ENCODE data around the gene MMP20. TPM values are rescaled to one million over a fixed set of nuclear protein-coding genes. Genes with fewer than 3 reads are reported as not detected.

The MMP20 gene
- total RNA-seq, 3 donors from 2014 or later = not detected

DNA sequence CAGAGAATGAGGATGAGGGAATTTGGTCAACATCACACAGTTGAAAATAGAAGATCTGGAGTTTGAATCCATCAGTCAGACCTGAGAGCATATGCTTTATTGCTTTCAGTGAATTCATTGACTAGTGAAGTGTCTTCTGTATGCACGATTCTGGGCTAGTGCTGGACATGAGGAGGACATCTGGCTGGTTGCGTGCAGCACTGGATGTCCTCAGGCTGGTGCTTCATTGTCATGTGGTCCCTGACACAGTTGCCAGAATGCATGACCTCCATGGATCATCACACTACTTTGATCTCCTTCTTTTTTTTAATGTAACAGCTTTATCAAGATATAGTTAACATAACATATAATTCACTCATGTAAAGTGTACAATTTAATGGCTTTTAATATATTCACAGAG, 50.1 kb downstream of the MMP20 start:
- TF ChIP-seq, protein P1, sequence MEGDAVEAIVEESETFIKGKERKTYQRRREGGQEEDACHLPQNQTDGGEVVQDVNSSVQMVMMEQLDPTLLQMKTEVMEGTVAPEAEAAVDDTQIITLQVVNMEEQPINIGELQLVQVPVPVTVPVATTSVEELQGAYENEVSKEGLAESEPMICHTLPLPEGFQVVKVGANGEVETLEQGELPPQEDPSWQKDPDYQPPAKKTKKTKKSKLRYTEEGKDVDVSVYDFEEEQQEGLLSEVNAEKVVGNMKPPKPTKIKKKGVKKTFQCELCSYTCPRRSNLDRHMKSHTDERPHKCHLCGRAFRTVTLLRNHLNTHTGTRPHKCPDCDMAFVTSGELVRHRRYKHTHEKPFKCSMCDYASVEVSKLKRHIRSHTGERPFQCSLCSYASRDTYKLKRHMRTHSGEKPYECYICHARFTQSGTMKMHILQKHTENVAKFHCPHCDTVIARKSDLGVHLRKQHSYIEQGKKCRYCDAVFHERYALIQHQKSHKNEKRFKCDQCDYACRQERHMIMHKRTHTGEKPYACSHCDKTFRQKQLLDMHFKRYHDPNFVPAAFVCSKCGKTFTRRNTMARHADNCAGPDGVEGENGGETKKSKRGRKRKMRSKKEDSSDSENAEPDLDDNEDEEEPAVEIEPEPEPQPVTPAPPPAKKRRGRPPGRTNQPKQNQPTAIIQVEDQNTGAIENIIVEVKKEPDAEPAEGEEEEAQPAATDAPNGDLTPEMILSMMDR (IDR thresholded peaks at IDR 0.05) = no peak
- no peak overlapping the region for H3K4me3 ChIP-seq
- no peaks in the 10 kb centered on the region for H3K4me1 ChIP-seq (ENCODE audit: low read depth)
- ATAC-seq (no peak), DNase-seq (no peak)
- no peaks in the 10 kb centered on the region for H3K36me3 ChIP-seq (ENCODE audit: low read depth)
- H3K9me3 ChIP-seq = no peaks in the 10 kb centered on the region
- intact Hi-C loops (cut with DNase I, micrococcal nuclease) = no loop called here

DNA sequence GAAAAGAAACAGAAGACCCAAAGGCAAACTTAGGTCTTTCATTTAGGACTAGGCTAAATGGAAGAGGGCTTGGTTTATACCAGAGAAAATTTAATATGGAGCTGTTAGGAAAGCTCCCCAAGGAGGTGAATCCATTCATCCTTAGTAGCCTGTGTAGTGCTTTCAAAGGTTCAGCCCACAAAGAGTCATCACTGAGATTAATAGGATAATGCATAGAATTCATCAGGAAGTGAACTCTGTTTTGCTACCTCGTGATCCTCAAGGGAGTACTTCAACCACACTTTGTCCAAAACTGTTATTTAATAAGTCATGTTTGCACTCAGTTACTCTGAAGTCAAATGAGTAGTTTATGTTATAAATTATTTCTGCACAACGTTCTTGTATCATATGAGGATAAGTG, 51.3 kb downstream of the MMP20 start:
- DNase-seq (no peak), ATAC-seq (no peak)
- TF ChIP-seq, protein P1 (IDR thresholded peaks at IDR 0.05) = no peak
- intact Hi-C loops (cut with DNase I, micrococcal nuclease) = no loop called here
- Histone ChIP-seq H3K9me3 (no peaks in the 10 kb centered on the region), H3K4me3 (no peak overlapping the region), H3K4me1 (ENCODE audit: low read depth) (no peaks in the 10 kb centered on the region), H3K36me3 (ENCODE audit: low read depth) (no peaks in the 10 kb centered on the region)

DNA sequence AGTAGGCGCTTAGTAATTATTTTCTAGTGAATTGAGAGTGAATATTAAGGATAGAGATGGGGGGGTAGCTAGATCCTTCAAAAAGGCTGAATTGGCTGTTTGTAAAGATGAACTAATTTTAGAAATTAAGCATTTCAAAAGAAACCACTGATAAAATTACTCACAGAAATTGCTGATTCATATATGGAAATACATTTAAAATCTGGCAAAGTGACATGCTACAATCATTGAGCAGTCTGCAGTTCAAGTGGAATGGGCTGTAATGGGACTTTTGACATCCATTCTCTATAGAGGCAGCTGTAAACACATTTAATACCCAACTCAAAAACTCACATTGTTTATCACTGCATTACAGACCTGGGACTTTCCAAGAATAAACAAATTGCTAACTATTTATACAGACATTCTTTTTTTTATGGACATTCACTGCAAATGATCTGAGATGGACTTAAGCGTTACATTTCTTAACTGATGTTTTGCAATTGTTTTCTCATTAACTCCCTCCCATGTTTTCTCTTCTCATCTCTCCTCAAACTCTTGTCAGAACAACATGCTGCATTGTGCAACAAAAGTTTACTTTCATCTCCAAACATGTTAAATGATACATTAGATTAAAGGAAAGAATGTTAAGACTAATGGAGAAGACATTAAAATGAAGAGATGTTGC, 52.4 kb downstream of the MMP20 start:
- Histone ChIP-seq H3K4me3 (no peak overlapping the region), H3K36me3 (ENCODE audit: low read depth) (no peaks in the 10 kb centered on the region), H3K4me1 (ENCODE audit: low read depth) (no peaks in the 10 kb centered on the region), H3K9me3 (no peaks in the 10 kb centered on the region)
- TF ChIP-seq, protein P1 (IDR thresholded peaks at IDR 0.05) = no peak
- intact Hi-C loops (cut with DNase I, micrococcal nuclease) = no loop called here
- DNase-seq = no peak
- ATAC-seq = no peak

DNA sequence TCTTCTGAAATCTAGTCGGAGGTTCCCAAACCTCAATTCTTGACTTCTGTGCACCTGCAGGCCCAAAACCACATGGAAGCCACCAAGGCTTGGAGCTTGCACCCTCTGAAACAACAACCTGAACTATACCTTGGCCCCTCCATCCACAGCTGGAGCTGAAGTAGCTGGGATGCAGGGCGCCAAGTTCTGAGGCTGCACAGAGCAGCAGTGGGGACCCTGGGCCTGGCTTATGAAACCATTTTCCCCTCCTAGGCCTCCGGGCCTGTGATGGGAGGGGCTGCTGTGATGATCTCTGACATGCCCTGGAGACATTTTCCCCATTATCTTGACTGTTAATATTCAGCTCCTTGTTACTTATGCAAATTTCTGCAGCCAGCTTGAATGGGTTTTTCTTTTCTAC, 56.3 kb downstream of the MMP20 start:
- H3K4me1 ChIP-seq (ENCODE audit: low read depth) = no peaks in the 10 kb centered on the region
- TF ChIP-seq, protein P1 (IDR thresholded peaks at IDR 0.05) = no peak
- no peak for DNase-seq
- intact Hi-C loops (cut with DNase I, micrococcal nuclease) = no loop called here
- ATAC-seq = no peak
- no peaks in the 10 kb centered on the region for H3K9me3 ChIP-seq
- H3K4me3 ChIP-seq = no peak overlapping the region
- no peaks in the 10 kb centered on the region for H3K36me3 ChIP-seq (ENCODE audit: low read depth)

DNA sequence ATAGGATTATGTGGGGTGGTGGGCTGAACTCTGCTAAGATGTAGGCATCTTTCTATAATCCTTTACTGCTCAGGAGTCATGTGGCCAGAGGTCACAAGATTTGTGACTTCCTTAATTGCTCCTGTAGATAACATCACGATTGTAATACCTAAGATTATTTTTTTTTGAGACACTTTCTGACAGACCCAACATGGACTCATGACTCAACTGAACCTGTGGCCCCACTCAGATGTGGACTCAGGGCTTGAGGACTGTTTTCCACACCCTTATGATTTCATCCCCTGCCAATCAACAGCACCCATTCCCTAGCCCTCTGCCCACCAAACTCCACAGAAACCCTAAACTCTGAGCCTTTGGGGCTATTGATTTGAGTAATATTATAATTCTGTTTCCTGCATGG, 59.0 kb downstream of the MMP20 start:
- intact Hi-C loops (cut with DNase I, micrococcal nuclease) = no loop called here
- DNase-seq = no peak
- TF ChIP-seq, protein P1 (IDR thresholded peaks at IDR 0.05) = no peak

DNA sequence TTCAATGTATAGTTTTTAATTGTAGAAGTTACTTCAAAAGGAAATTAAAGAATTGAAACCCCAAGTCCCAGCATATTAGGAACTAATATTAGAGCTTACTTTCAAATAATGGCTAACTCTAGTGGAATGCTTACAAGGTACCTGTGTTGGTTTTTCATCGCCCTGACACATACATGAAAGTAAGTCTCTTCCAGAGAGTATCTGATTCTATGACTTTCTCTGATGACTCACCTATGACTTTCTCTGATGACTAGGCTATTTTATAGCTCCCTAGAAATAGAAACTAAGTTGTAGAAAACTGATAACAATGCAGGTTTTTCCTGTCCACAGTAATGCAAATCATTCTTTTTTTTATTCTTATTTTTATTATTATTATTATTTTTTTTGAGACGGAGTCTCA, 61.0 kb downstream of the MMP20 start:
- Histone ChIP-seq H3K4me3 (no peak overlapping the region), H3K4me1 (ENCODE audit: low read depth) (no peaks in the 10 kb centered on the region), H3K9me3 (no peaks in the 10 kb centered on the region), H3K36me3 (ENCODE audit: low read depth) (no peaks in the 10 kb centered on the region)
- ATAC-seq (peak; percentile 88), DNase-seq (no peak)
- intact Hi-C loops (cut with DNase I, micrococcal nuclease) = no loop called here
- TF ChIP-seq, protein P1 (IDR thresholded peaks at IDR 0.05) = no peak

More for the DNA sequence above, 59.0 kb downstream of the MMP20 start:
- peak; percentile 75 for ATAC-seq
- Histone ChIP-seq H3K4me3 (no peak overlapping the region), H3K36me3 (ENCODE audit: low read depth) (no peaks in the 10 kb centered on the region), H3K9me3 (no peaks in the 10 kb centered on the region), H3K4me1 (ENCODE audit: low read depth) (no peaks in the 10 kb centered on the region)

All from mucosa of descending colon (tissue), 3 donors.